Measurements from ENCODE around the gene NACC2.

Gene NACC2

DNA sequence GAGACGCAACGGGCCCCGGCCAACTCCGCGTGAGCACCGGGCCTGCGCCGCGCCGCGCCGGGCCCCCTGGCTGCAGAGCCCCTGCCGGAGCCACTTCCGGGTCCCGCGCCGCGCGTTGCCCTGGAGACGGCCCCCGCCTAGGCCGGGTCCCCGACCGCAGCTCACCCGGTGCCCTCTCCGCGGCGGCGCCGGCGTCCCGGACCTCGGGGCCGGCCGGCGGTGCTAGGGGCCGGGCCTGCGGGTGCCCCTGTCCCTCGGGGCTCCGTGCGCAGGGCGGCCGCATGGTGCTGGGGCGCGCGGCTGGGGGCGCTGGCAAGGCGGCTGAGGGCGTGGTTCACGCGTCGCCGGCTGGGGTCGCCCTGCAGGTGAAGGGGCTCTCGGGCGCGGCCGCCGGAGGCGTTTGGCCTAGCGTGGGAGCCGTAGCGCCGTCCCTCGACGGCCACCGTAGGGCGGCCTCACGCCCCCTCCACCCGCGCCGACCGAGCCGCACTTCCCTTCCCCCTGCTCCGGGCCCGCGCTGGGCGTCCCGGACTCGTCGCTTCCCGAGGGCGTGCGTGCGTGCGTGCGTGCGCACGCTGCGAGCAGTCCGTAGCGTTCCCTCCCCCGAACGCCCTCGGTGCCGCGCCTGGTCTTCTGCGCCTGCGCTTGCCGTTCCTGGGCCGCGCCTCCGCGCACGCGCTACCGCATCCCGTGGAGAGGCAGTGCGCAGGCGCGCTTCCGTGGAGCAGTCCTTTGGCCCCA is 23.4 kb upstream of the NACC2 start, which contains the start of gene TMEM250 (continued):
- TF ChIP-seq, protein P1, sequence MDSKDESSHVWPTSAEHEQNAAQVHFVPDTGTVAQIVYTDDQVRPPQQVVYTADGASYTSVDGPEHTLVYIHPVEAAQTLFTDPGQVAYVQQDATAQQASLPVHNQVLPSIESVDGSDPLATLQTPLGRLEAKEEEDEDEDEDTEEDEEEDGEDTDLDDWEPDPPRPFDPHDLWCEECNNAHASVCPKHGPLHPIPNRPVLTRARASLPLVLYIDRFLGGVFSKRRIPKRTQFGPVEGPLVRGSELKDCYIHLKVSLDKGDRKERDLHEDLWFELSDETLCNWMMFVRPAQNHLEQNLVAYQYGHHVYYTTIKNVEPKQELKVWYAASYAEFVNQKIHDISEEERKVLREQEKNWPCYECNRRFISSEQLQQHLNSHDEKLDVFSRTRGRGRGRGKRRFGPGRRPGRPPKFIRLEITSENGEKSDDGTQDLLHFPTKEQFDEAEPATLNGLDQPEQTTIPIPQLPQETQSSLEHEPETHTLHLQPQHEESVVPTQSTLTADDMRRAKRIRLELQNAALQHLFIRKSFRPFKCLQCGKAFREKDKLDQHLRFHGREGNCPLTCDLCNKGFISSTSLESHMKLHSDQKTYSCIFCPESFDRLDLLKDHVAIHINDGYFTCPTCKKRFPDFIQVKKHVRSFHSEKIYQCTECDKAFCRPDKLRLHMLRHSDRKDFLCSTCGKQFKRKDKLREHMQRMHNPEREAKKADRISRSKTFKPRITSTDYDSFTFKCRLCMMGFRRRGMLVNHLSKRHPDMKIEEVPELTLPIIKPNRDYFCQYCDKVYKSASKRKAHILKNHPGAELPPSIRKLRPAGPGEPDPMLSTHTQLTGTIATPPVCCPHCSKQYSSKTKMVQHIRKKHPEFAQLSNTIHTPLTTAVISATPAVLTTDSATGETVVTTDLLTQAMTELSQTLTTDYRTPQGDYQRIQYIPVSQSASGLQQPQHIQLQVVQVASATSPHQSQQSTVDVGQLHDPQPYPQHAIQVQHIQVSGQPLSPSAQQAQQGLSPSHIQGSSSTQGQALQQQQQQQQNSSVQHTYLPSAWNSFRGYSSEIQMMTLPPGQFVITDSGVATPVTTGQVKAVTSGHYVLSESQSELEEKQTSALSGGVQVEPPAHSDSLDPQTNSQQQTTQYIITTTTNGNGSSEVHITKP (tag by site-specific recombination; IDR thresholded peaks at IDR 0.05) = no peak; the same call in 1 of the 2 replicates
- TF ChIP-seq, protein P2, sequence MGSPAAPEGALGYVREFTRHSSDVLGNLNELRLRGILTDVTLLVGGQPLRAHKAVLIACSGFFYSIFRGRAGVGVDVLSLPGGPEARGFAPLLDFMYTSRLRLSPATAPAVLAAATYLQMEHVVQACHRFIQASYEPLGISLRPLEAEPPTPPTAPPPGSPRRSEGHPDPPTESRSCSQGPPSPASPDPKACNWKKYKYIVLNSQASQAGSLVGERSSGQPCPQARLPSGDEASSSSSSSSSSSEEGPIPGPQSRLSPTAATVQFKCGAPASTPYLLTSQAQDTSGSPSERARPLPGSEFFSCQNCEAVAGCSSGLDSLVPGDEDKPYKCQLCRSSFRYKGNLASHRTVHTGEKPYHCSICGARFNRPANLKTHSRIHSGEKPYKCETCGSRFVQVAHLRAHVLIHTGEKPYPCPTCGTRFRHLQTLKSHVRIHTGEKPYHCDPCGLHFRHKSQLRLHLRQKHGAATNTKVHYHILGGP (tag by site-specific recombination; IDR thresholded peaks at IDR 0.05) = no peak
- TF ChIP-seq ZNF404 (tag by site-specific recombination; IDR thresholded peaks at IDR 0.05) (no peak), ZNF155 (tag by site-specific recombination; IDR thresholded peaks at IDR 0.05) (no peak), ZNF548 (tag by site-specific recombination; IDR thresholded peaks at IDR 0.05) (no peak), ZNF175 (tag by site-specific recombination; IDR thresholded peaks at IDR 0.05) (no peak), ZNF138 (tag by site-specific recombination; IDR thresholded peaks at IDR 0.05; ENCODE audit: borderline replicate concordance) (no peak), ZIC2 (tag by site-specific recombination; IDR thresholded peaks at IDR 0.05) (peak; percentile 60), ZNF677 (tag by site-specific recombination; IDR thresholded peaks at IDR 0.05) (peak; percentile 50; the same call in 1 of the 2 replicates), ZNF610 (tag by site-specific recombination; IDR thresholded peaks at IDR 0.05; ENCODE audit: borderline replicate concordance) (no peak), ZNF19 (tag by site-specific recombination; IDR thresholded peaks at IDR 0.05; ENCODE audit: low read depth) (no peak), ZNF354C (tag by site-specific recombination; IDR thresholded peaks at IDR 0.05; ENCODE audit: borderline replicate concordance, low read depth) (no peak), ZNF530 (tag by site-specific recombination; IDR thresholded peaks at IDR 0.05; ENCODE audit: low read depth) (no peak), ZBTB48 (tag by site-specific recombination; IDR thresholded peaks at IDR 0.05) (no peak), ZNF629 (tag by site-specific recombination; IDR thresholded peaks at IDR 0.05) (no peak), SP3 (tag by site-specific recombination; IDR thresholded peaks at IDR 0.05) (peak; percentile 50), GLIS1 (tag by site-specific recombination; IDR thresholded peaks at IDR 0.05) (no peak; the same call in 1 of the 2 replicates), ZNF221 (tag by site-specific recombination; IDR thresholded peaks at IDR 0.05; ENCODE audit: borderline replicate concordance) (no peak), ZNF311 (tag by site-specific recombination; IDR thresholded peaks at IDR 0.05; ENCODE audit: borderline replicate concordance) (no peak), ZNF664 (tag by site-specific recombination; IDR thresholded peaks at IDR 0.05) (no peak), KLF10 (tag by site-specific recombination; IDR thresholded peaks at IDR 0.05) (peak; percentile 91), KLF16 (tag by site-specific recombination; IDR thresholded peaks at IDR 0.05) (peak; percentile 56), SALL2 (tag by site-specific recombination; IDR thresholded peaks at IDR 0.05; ENCODE audit: borderline replicate concordance) (no peak), ZNF600 (tag by site-specific recombination; IDR thresholded peaks at IDR 0.05) (peak; percentile 17)
- TF ChIP-seq, protein P3, sequence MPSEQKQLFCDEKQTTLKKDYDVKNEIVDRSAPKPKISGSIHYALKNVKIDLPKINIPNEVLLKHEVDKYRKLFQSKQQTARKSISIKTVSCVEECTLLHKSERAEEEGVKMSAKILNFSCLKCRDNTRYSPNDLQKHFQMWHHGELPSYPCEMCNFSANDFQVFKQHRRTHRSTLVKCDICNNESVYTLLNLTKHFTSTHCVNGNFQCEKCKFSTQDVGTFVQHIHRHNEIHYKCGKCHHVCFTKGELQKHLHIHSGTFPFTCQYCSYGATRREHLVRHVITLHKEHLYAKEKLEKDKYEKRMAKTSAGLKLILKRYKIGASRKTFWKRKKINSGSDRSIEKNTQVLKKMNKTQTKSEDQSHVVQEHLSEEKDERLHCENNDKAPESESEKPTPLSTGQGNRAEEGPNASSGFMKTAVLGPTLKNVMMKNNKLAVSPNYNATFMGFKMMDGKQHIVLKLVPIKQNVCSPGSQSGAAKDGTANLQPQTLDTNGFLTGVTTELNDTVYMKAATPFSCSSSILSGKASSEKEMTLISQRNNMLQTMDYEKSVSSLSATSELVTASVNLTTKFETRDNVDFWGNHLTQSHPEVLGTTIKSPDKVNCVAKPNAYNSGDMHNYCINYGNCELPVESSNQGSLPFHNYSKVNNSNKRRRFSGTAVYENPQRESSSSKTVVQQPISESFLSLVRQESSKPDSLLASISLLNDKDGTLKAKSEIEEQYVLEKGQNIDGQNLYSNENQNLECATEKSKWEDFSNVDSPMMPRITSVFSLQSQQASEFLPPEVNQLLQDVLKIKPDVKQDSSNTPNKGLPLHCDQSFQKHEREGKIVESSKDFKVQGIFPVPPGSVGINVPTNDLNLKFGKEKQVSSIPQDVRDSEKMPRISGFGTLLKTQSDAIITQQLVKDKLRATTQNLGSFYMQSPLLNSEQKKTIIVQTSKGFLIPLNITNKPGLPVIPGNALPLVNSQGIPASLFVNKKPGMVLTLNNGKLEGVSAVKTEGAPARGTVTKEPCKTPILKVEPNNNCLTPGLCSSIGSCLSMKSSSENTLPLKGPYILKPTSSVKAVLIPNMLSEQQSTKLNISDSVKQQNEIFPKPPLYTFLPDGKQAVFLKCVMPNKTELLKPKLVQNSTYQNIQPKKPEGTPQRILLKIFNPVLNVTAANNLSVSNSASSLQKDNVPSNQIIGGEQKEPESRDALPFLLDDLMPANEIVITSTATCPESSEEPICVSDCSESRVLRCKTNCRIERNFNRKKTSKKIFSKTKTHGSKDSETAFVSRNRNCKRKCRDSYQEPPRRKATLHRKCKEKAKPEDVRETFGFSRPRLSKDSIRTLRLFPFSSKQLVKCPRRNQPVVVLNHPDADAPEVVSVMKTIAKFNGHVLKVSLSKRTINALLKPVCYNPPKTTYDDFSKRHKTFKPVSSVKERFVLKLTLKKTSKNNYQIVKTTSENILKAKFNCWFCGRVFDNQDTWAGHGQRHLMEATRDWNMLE (tag by site-specific recombination; conservative IDR thresholded peaks at IDR 0.05; ENCODE audit: low read depth) = no peak
- TF ChIP-seq, protein P4, sequence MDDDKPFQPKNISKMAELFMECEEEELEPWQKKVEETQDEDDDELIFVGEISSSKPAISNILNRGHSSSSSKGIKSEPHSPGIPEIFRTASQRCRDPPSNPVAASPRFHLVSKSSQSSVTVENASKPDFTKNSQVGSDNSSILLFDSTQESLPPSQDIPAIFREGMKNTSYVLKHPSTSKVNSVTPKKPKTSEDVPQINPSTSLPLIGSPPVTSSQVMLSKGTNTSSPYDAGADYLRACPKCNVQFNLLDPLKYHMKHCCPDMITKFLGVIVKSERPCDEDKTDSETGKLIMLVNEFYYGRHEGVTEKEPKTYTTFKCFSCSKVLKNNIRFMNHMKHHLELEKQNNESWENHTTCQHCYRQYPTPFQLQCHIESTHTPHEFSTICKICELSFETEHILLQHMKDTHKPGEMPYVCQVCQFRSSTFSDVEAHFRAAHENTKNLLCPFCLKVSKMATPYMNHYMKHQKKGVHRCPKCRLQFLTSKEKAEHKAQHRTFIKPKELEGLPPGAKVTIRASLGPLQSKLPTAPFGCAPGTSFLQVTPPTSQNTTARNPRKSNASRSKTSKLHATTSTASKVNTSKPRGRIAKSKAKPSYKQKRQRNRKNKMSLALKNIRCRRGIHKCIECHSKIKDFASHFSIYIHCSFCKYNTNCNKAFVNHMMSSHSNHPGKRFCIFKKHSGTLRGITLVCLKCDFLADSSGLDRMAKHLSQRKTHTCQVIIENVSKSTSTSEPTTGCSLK (tag by site-specific recombination; IDR thresholded peaks at IDR 0.05) = no peak

Measured in HEK293 (cell line).